Hepatocyte (in vitro differentiated cells): ENCODE results near the gene IFNA7.
"Not testable (repeated sequence)": the region's sequence is repeated elsewhere in the genome, so short reads cannot be mapped to it uniquely, and the experiment has no call there.

Experiments used
- CTCF ChIP-seq: fragments of 200-600 bp; sonication (generic); IDR thresholded peaks from 2 replicates; pipeline ENCODE4 v1.5.1; 2016; ENCODE audit warnings: antibody characterized with exemption, mild to moderate bottlenecking; ENCODE audit not compliant: poor library complexity
- EZH2 ChIP-seq: fragments of 200-600 bp; sonication (generic); IDR thresholded peaks from 2 replicates; pipeline ENCODE4 v1.6.1; 2016; ENCODE audit warnings: antibody characterized with exemption, mild to moderate bottlenecking, borderline replicate concordance
- EZH2phosphoT487 ChIP-seq: fragments of 200-600 bp; sonication (generic); IDR thresholded peaks from one replicate; pipeline ENCODE4 v1.6.1; 2018; ENCODE audit warnings: antibody characterized with exemption, mild to moderate bottlenecking, low read depth, moderate library complexity; ENCODE audit not compliant: unreplicated experiment, severe bottlenecking

- TF ChIP-seq CTCF, EZH2phosphoT487, EZH2: not testable (repeated sequence)
Measured at GRCh38 chr9:21210782-21211181, 8.8 kb upstream of the IFNA7 start.
